GM18861 (cell line): ENCODE measurements around the gene SEC31A.
"Not testable (repeated sequence)": the region's sequence is repeated elsewhere in the genome, so short reads cannot be mapped to it uniquely, and the experiment has no call there.

Experiments
- ATAC-seq: cut with Tn5 transposase; IDR thresholded peaks from one replicate; pipeline ENCODE4 v1.9.1; 2021; ENCODE audit not compliant: unreplicated experiment

The SEC31A gene

GRCh38 chr4:82890901-82891706 is at the start of gene SEC31A:
Gene SEC31A (minus strand): TSS chr4:82891153. CDS start chr4:82881936, 9,217 bp downstream.
- ATAC-seq: peak; percentile 71

- no peak for ATAC-seq
Measured at GRCh38 chr4:82939414-82939813, 48.5 kb upstream of the SEC31A start.

- no peak for ATAC-seq
Measured at GRCh38 chr4:82934441-82934840, 43.5 kb upstream of the SEC31A start.

- no peak for ATAC-seq
Measured at GRCh38 chr4:82930848-82931755, 40.1 kb upstream of the SEC31A start.

GRCh38 chr4:82921795-82922194 is 30.8 kb upstream of the SEC31A start:
- ATAC-seq: no peak

- ATAC-seq: no peak
Measured at GRCh38 chr4:82919386-82919785, 28.4 kb upstream of the SEC31A start.

GRCh38 chr4:82918091-82918490 is 27.1 kb upstream of the SEC31A start:
- no peak for ATAC-seq

- ATAC-seq: not testable (repeated sequence)
Measured at GRCh38 chr4:82913968-82914367, 23.0 kb upstream of the SEC31A start.

- ATAC-seq: no peak
Measured at GRCh38 chr4:82913305-82913704, 22.4 kb upstream of the SEC31A start.

GRCh38 chr4:82909326-82909725 is 18.4 kb upstream of the SEC31A start:
- ATAC-seq: no peak

- ATAC-seq: peak; percentile 39
Measured at GRCh38 chr4:82906469-82906868, 15.5 kb upstream of the SEC31A start.

- ATAC-seq: peak; percentile 58
Measured at GRCh38 chr4:82905205-82905604, 14.3 kb upstream of the SEC31A start.

GRCh38 chr4:82903737-82904136 is 12.8 kb upstream of the SEC31A start:
- no peak for ATAC-seq

GRCh38 chr4:82901183-82901718 is 10.3 kb upstream of the SEC31A start:
- no peak for ATAC-seq

- ATAC-seq: peak; percentile 78
Measured at GRCh38 chr4:82900411-82901182, 9.6 kb upstream of the SEC31A start, which contains the start of gene THAP9. Gene THAP9 (plus strand): TSS chr4:82900735. CDS start chr4:82900803, 68 bp downstream.

GRCh38 chr4:82900066-82900410 is 9.1 kb upstream of the SEC31A start:
- ATAC-seq: no peak

- ATAC-seq: no peak
Measured at GRCh38 chr4:82899374-82900065, 8.6 kb upstream of the SEC31A start.

GRCh38 chr4:82898322-82899243 is 7.6 kb upstream of the SEC31A start:
- no peak for ATAC-seq

- no peak for ATAC-seq
Measured at GRCh38 chr4:82896755-82897154, 5.8 kb upstream of the SEC31A start.
